ENCODE results near the gene DHRS4L2.
"Not testable (repeated sequence)": the region's sequence is repeated elsewhere in the genome, so short reads cannot be mapped to it uniquely, and the experiment has no call there.

Gene DHRS4L2

DNA sequence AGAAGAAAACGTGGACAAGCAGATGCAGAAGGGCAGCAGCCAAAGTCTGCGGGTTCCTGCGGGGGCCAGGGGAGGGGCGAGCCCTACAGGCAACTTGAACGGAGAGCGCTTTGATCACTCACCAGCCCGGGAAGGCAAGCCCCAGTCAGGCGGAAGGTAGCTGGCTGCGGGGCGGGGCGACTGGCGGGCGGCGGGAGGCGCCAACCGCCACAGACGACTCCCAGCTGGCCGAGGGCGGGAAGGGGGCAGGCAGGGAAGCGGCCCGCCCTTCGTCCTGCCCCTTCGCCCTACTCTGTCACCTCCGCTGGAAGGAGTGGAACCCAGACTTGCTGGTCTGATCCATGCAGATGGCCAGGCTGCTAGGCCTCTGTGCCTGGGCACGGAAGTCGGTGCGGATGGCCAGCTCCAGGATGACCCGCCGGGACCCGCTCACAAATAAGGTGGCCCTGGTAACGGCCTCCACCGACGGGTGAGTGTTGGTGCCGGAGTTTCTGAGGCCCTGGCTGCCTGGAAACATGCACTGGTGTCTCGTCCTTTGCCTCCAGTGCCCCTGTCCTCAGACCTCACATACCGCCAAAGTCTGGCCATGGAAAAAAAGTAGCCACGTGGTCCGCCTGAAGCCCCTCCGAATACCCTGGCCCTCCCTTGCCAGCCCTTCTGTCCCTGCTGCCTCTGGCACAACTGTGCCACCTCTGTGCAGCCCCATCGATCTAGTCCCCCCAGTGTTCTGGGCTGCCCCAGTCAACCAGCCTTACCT lies at the start of gene DHRS4L2:
TSS of gene DHRS4L2 (plus strand) at position 323 of the 757 bp plus-strand sequence. CDS start at position 342, 19 bp downstream.
- H3K4me1 ChIP-seq (ENCODE audit: insufficient read depth, low read length); H3K36me3 ChIP-seq (ENCODE audit: insufficient read depth, low read length); H3K9me3 ChIP-seq (ENCODE audit: control insufficient read depth, insufficient read depth, low read length): not testable (repeated sequence)
- peak within 1 kb of the TSS; percentile 39 for H3K9ac ChIP-seq (ENCODE audit: low read depth, low read length)

DNA sequence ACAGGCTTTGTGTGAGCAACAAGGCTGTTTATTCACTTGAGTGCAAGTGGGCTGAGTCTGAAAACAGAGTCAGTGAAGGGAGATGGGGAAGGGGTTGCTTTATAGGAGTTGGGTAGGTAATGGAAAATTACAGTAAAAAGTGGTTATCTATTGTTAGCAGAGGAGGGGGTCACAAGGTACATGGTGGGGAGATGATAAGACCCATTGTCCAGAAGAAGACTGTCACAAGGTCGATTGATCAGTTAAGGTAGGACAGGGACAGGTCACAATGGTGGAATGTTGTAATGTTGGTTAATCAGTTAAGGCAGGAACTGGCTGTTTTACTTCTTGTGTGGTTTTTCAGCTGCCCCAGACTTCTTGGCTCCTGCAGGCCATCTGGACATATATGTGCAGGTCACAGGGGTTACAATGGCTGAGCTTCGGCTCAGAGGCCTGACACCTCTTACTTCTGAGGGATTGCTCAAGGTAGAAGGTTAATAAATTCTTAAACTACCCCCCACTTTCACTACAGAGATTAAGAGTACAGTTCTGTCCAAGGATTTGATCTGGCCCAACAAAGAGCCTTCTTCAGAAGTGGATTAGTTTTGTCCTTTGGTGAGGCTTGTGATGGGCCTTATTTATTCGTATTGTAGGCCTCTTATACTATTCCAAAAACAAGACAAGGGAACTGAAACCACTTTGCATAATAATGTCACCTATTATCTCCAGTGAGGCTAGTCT lies 49.0 kb upstream of the DHRS4L2 start:
- H3K9ac ChIP-seq (ENCODE audit: low read depth, low read length), result no peak overlapping the region
- no peaks in the 10 kb centered on the region for H3K4me1 ChIP-seq (ENCODE audit: insufficient read depth, low read length)
- H3K9me3 ChIP-seq (ENCODE audit: control insufficient read depth, insufficient read depth, low read length), result no peaks in the 10 kb centered on the region
- H3K36me3 ChIP-seq (ENCODE audit: insufficient read depth, low read length), result no peaks in the 10 kb centered on the region

DNA sequence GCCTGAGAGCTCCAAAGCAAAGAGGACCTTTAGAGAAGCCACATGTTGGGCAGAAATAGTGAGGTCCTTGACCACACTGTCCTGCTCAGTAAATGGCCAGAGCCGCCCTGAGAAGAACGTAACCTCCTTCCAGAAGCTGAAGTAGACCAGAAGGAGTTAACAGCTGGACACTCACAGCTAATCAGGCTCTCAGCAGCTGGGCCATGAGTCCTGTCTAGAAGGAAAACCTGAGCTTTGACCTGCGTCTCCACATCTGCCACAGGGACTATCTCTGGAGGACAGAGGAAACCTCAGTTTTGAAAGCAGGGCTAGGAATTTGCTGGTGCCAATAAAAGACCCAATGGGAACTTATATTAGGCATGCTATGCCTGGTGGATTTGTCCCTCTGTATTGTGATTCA lies 47.5 kb upstream of the DHRS4L2 start:
- H3K4me1 ChIP-seq (ENCODE audit: insufficient read depth, low read length), result no peaks in the 10 kb centered on the region

GRCh38 chr14:23941669-23942068 lies 47.1 kb upstream of the DHRS4L2 start:
- H3K9me3 ChIP-seq (ENCODE audit: control insufficient read depth, insufficient read depth, low read length), result no peaks in the 10 kb centered on the region
- no peaks in the 10 kb centered on the region for H3K4me1 ChIP-seq (ENCODE audit: insufficient read depth, low read length)
- H3K36me3 ChIP-seq (ENCODE audit: insufficient read depth, low read length), result no peaks in the 10 kb centered on the region
- no peak overlapping the region for H3K9ac ChIP-seq (ENCODE audit: low read depth, low read length)

More for the DNA sequence above, 47.5 kb upstream of the DHRS4L2 start:
- no peak overlapping the region for H3K9ac ChIP-seq (ENCODE audit: low read depth, low read length)
- no peaks in the 10 kb centered on the region for H3K36me3 ChIP-seq (ENCODE audit: insufficient read depth, low read length)
- H3K9me3 ChIP-seq (ENCODE audit: control insufficient read depth, insufficient read depth, low read length), result no peaks in the 10 kb centered on the region

- Histone ChIP-seq H3K4me1 (ENCODE audit: insufficient read depth, low read length) (no peaks in the 10 kb centered on the region), H3K36me3 (ENCODE audit: insufficient read depth, low read length) (no peaks in the 10 kb centered on the region), H3K9ac (ENCODE audit: low read depth, low read length) (no peak overlapping the region), H3K9me3 (ENCODE audit: control insufficient read depth, insufficient read depth, low read length) (no peaks in the 10 kb centered on the region)
These were observed 46.1 kb upstream of the DHRS4L2 start for GRCh38 chr14:23942587-23942986.

DNA sequence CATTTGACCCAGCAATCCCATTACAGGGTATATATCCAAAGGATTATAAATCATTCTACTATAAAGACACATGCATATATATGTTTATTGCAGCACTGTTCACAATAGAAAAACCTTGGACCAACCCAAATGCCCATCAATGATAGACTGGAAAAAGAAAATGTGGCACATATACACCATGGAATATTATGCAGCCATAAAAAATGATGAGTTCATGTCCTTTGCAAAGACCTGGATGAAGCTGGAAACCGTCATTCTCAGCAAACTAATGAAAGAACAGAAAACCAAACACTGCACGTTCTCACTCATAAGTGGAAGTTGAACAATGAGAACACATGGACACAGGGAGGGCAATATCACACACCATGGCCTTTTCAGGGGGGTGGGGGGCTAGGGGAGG lies 39.7 kb upstream of the DHRS4L2 start:
- not testable (repeated sequence) for H3K4me1 ChIP-seq (ENCODE audit: insufficient read depth, low read length); H3K9me3 ChIP-seq (ENCODE audit: control insufficient read depth, insufficient read depth, low read length); H3K9ac ChIP-seq (ENCODE audit: low read depth, low read length); H3K36me3 ChIP-seq (ENCODE audit: insufficient read depth, low read length)

GRCh38 chr14:23950411-23951135 lies 38.2 kb upstream of the DHRS4L2 start:
- Histone ChIP-seq H3K9ac (ENCODE audit: low read depth, low read length) (no peak overlapping the region), H3K4me1 (ENCODE audit: insufficient read depth, low read length) (no peaks in the 10 kb centered on the region), H3K9me3 (ENCODE audit: control insufficient read depth, insufficient read depth, low read length) (no peaks in the 10 kb centered on the region), H3K36me3 (ENCODE audit: insufficient read depth, low read length) (no peaks in the 10 kb centered on the region)

- not testable (repeated sequence) for H3K4me1 ChIP-seq (ENCODE audit: insufficient read depth, low read length); H3K36me3 ChIP-seq (ENCODE audit: insufficient read depth, low read length); H3K9me3 ChIP-seq (ENCODE audit: control insufficient read depth, insufficient read depth, low read length); H3K9ac ChIP-seq (ENCODE audit: low read depth, low read length)
These were observed 37.6 kb upstream of the DHRS4L2 start for GRCh38 chr14:23951136-23951466.

GRCh38 chr14:23951590-23952201 lies 37.0 kb upstream of the DHRS4L2 start:
- Histone ChIP-seq H3K36me3 (ENCODE audit: insufficient read depth, low read length) (no peaks in the 10 kb centered on the region), H3K4me1 (ENCODE audit: insufficient read depth, low read length) (no peaks in the 10 kb centered on the region), H3K9ac (ENCODE audit: low read depth, low read length) (no peak overlapping the region), H3K9me3 (ENCODE audit: control insufficient read depth, insufficient read depth, low read length) (no peaks in the 10 kb centered on the region)

- not testable (repeated sequence) for H3K36me3 ChIP-seq (ENCODE audit: insufficient read depth, low read length); H3K4me1 ChIP-seq (ENCODE audit: insufficient read depth, low read length); H3K9me3 ChIP-seq (ENCODE audit: control insufficient read depth, insufficient read depth, low read length)
- H3K9ac ChIP-seq (ENCODE audit: low read depth, low read length), result peak overlapping the region; percentile 68
These were observed 35.6 kb upstream of the DHRS4L2 start for GRCh38 chr14:23953116-23953463.

GRCh38 chr14:23953464-23954278 lies 35.1 kb upstream of the DHRS4L2 start, which contains the start of gene DHRS4:
DHRS4 (plus strand) TSS chr14:23953770; CDS start chr14:23953789, 19 bp downstream.
- H3K9ac ChIP-seq (ENCODE audit: low read depth, low read length), result peak within 1 kb of the TSS; percentile 68
- H3K36me3 ChIP-seq (ENCODE audit: insufficient read depth, low read length), result no peaks in the 10 kb centered on the region
- no peaks in the 10 kb centered on the region for H3K4me1 ChIP-seq (ENCODE audit: insufficient read depth, low read length)
- H3K9me3 ChIP-seq (ENCODE audit: control insufficient read depth, insufficient read depth, low read length), result no peaks in the 10 kb centered on the region

GRCh38 chr14:23954279-23954614 lies 34.5 kb upstream of the DHRS4L2 start:
- not testable (repeated sequence) for H3K36me3 ChIP-seq (ENCODE audit: insufficient read depth, low read length); H3K4me1 ChIP-seq (ENCODE audit: insufficient read depth, low read length); H3K9me3 ChIP-seq (ENCODE audit: control insufficient read depth, insufficient read depth, low read length)
- H3K9ac ChIP-seq (ENCODE audit: low read depth, low read length), result peak overlapping the region; percentile 68; the same call in 1 of the 2 replicates

DNA sequence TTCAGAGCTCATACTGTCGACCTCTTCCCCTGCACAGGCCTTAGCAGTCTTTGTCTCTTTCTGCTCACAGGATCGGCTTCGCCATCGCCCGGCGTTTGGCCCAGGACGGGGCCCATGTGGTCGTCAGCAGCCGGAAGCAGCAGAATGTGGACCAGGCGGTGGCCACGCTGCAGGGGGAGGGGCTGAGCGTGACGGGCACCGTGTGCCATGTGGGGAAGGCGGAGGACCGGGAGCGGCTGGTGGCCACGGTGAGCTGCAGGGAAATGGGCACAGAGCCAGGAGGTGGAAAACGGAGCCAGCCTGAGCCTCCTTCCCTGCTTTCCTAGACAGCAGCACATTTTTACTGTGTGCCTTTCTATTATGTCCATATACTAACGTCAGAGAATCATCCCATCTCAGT lies 33.8 kb upstream of the DHRS4L2 start:
- not testable (repeated sequence) for H3K9me3 ChIP-seq (ENCODE audit: control insufficient read depth, insufficient read depth, low read length)

GRCh38 chr14:23955811-23956210 lies 32.9 kb upstream of the DHRS4L2 start:
- not testable (repeated sequence) for H3K4me1 ChIP-seq (ENCODE audit: insufficient read depth, low read length); H3K9ac ChIP-seq (ENCODE audit: low read depth, low read length); H3K36me3 ChIP-seq (ENCODE audit: insufficient read depth, low read length); H3K9me3 ChIP-seq (ENCODE audit: control insufficient read depth, insufficient read depth, low read length)

More for the DNA sequence above, 33.8 kb upstream of the DHRS4L2 start:
- H3K9ac ChIP-seq (ENCODE audit: low read depth, low read length); H3K36me3 ChIP-seq (ENCODE audit: insufficient read depth, low read length); H3K4me1 ChIP-seq (ENCODE audit: insufficient read depth, low read length): not testable (repeated sequence)

All from ES-I3 (cell line).